Measurements from ENCODE around the gene MYT1.

DNA sequence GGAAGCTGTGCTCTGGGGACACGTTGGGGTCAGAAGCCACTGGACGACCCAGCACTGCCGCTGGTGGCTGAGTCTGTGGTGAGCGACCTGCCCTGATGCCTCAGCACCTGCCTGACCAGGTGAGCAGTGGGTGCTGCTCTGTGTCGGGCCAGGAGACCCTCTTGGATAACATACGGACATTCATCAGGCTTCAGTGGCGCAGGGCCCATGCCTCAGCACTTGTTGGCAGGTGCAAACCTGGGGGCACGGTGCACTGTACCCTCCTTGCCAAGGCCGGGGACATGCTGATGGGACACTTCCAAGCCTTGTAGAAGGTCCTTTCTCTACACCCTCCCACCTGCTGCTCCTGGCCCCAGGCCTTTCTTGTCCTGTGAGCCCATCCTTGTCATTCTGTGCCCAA lies 34.1 kb downstream of the MYT1 start:
- TF ChIP-seq, protein P1, sequence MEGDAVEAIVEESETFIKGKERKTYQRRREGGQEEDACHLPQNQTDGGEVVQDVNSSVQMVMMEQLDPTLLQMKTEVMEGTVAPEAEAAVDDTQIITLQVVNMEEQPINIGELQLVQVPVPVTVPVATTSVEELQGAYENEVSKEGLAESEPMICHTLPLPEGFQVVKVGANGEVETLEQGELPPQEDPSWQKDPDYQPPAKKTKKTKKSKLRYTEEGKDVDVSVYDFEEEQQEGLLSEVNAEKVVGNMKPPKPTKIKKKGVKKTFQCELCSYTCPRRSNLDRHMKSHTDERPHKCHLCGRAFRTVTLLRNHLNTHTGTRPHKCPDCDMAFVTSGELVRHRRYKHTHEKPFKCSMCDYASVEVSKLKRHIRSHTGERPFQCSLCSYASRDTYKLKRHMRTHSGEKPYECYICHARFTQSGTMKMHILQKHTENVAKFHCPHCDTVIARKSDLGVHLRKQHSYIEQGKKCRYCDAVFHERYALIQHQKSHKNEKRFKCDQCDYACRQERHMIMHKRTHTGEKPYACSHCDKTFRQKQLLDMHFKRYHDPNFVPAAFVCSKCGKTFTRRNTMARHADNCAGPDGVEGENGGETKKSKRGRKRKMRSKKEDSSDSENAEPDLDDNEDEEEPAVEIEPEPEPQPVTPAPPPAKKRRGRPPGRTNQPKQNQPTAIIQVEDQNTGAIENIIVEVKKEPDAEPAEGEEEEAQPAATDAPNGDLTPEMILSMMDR (conservative IDR thresholded peaks at IDR 0.05 in 1 of 2, IDR thresholded peaks at IDR 0.05 in 1 of 2; ENCODE audit: extremely low read depth in 1 of 2, insufficient read depth in 1 of 2, low read depth in 1 of 2, low read length in 2 of 2), result no peak
- no peak for TF ChIP-seq EZH2 (IDR thresholded peaks at IDR 0.05; ENCODE audit: borderline replicate concordance, low read length)
